B cell (primary cell): ENCODE measurements around the gene BET1L. TPM values are rescaled to one million over a fixed set of nuclear protein-coding genes. Genes with fewer than 3 reads are reported as not detected.
A peak's percentile ranks its signal among the peaks of the same experiment; 100 is the strongest.

Experiments used
- ATAC-seq: fragments of 200-7000 bp; cut with Tn5 transposase; one replicate; pipeline ENCODE4 v1.10.0; 2021; ENCODE audit warnings: low read depth, mild to moderate bottlenecking, moderate number of reproducible peaks, moderate library complexity
- CTCF ChIA-PET: fragments of 350-600 bp; sonication (Branson Sonifier 250); formaldehyde crosslinking; loops from one replicate; lab custom pipeline; 2021; ENCODE audit warnings: antibody characterized with exemption, inconsistent platforms; lab: Charles Lee
- POLR2A ChIA-PET: fragments of 350-600 bp; sonication (Branson Sonifier 250); formaldehyde crosslinking; loops from one replicate; lab custom pipeline; 2021; ENCODE audit warnings: antibody characterized with exemption; lab: Charles Lee
- DNase-seq: peaks from one replicate; pipeline ENCODE4 v3.0.0; 2013
- H2AFZ ChIP-seq: 2 replicates; pipeline ENCODE4 v1.6.1; 2012; ENCODE audit warnings: mild to moderate bottlenecking, low read depth, low read length; ENCODE audit not compliant: insufficient read depth, poor library complexity, severe bottlenecking
- H3K27ac ChIP-seq, 2 donors: 1 replicate in 1 of 2; 2 replicates in 1 of 2; pipeline ENCODE4 v1.5.1; 2012 to 2013; ENCODE audit warnings: low read length in 2 of 2, mild to moderate bottlenecking in 2 of 2, moderate library complexity in 1 of 2
- H3K27me3 ChIP-seq, 4 experiments: fragments of 200-600 bp in 1 of 4; sonication (generic) in 1 of 4; replicated peaks in 1 of 4; 1 replicate in 2 of 4; 2 replicates in 2 of 4; pipeline versions ENCODE4 v1.6.1 to v1.7.0; 2013 to 2016; ENCODE audit warnings: low read length in 3 of 4, mild to moderate bottlenecking in 2 of 4, mixed read lengths in 1 of 4, moderate library complexity in 1 of 4; ENCODE audit not compliant: insufficient read depth in 4 of 4, control insufficient read depth in 3 of 4; ENCODE audit errors: control extremely low read depth in 1 of 4
- H3K36me3 ChIP-seq, 2 experiments: replicated peaks in 1 of 2; 1 replicate in 1 of 2; 2 replicates in 1 of 2; pipeline versions ENCODE4 v1.6.1 to v1.7.1; 2013; ENCODE audit warnings: low read length in 1 of 2; ENCODE audit not compliant: insufficient read depth in 2 of 2, control insufficient read depth in 1 of 2; ENCODE audit errors: control extremely low read depth in 1 of 2, extremely low read depth in 1 of 2
- H3K4me1 ChIP-seq, 2 donors: fragments of 200-600 bp in 1 of 2; sonication (generic) in 1 of 2; 1 replicate in 1 of 2; 2 replicates in 1 of 2; pipeline versions ENCODE4 v1.5.1 to v1.6.1; 2013 to 2017; ENCODE audit warnings: low read length in 2 of 2; ENCODE audit not compliant: control insufficient read depth in 2 of 2, insufficient read depth in 2 of 2
- H3K4me2 ChIP-seq: replicated peaks from 2 replicates; pipeline ENCODE3; 2012; ENCODE audit warnings: mild to moderate bottlenecking, low read depth, low read length; ENCODE audit not compliant: poor library complexity, severe bottlenecking
- H3K4me3 ChIP-seq, 5 experiments: fragments of 200-600 bp in 1 of 5; sonication (generic) in 1 of 5; 1 replicate in 3 of 5; 2 replicates in 2 of 5; pipeline versions ENCODE4 v1.5.1 to v1.7.0; 2011 to 2016; ENCODE audit warnings: low read length in 4 of 5, mild to moderate bottlenecking in 4 of 5, low read depth in 2 of 5, control low read depth in 1 of 5, moderate library complexity in 1 of 5; ENCODE audit not compliant: insufficient read depth in 1 of 5; ENCODE audit errors: control extremely low read depth in 1 of 5, extremely low read depth in 1 of 5
- H3K79me2 ChIP-seq: fragments of 200-600 bp; sonication (generic); one replicate; pipeline ENCODE4 v1.6.0; 2016; ENCODE audit warnings: low read length; ENCODE audit not compliant: control insufficient read depth, insufficient read depth
- H3K9ac ChIP-seq: fragments of 200-600 bp; sonication (generic); 2 replicates; pipeline ENCODE4 v1.6.1; 2017; ENCODE audit warnings: mild to moderate bottlenecking, low read length, moderate library complexity
- H3K9me3 ChIP-seq, 3 donors: one replicate each; pipeline versions ENCODE4 v1.6.1 to v1.7.1; 2013; ENCODE audit warnings: low read length in 2 of 3; ENCODE audit not compliant: control insufficient read depth in 2 of 3, insufficient read depth in 1 of 3; ENCODE audit errors: control extremely low read depth in 1 of 3
- H4K20me1 ChIP-seq: 2 replicates; pipeline ENCODE4 v1.6.0; 2012; ENCODE audit warnings: mild to moderate bottlenecking, low read length; ENCODE audit not compliant: insufficient read depth, control insufficient read depth, poor library complexity, severe bottlenecking
- H3K27ac Mint-ChIP-seq: one replicate; pipeline ENCODE4 v1.8.0; 2021; ENCODE audit warnings: mixed read lengths
- H3K27me3 Mint-ChIP-seq: one replicate; pipeline ENCODE4 v1.8.0; 2021; ENCODE audit warnings: mixed read lengths
- H3K4me1 Mint-ChIP-seq: one replicate; pipeline ENCODE4 v1.8.0; 2021; ENCODE audit warnings: mixed read lengths
- H3K4me3 Mint-ChIP-seq: one replicate; pipeline ENCODE4 v1.8.0; 2021; ENCODE audit warnings: mixed read lengths
- H3K9me3 Mint-ChIP-seq: one replicate; pipeline ENCODE4 v1.8.0; 2022; ENCODE audit warnings: mixed read lengths; ENCODE audit not compliant: insufficient read depth
- EZH2 ChIP-seq: IDR thresholded peaks from 2 replicates; pipeline ENCODE4 v1.6.1; 2012; ENCODE audit warnings: borderline replicate concordance, low read depth, mild to moderate bottlenecking, moderate library complexity, low read length; ENCODE audit not compliant: insufficient read depth, poor library complexity, severe bottlenecking
- WGBS: methylation state at CpG from one replicate; pipeline ENCODE4 v1.1.5; 2013; ENCODE audit warnings: missing lambda C conversion rate; ENCODE audit not compliant: insufficient coverage; 5-methylcytosine and 5-hydroxymethylcytosine counted together
- intact Hi-C: fragments of 100-400 bp; cut with micrococcal nuclease; formaldehyde crosslinking; loops from one replicate; pipeline ENCODE4 v1.10.0; 2022
- polyA plus RNA-seq: library from polyadenylated mRNA; depleted of rRNA; stranded (reverse); fragments of >200 nt; gene quantifications from 2 replicates; pipeline ENCODE4 v1.2.3, GENCODE V29; 2012
- total RNA-seq, 2 donors: library from RNA; stranded (reverse); fragments of 120-200 nt in 1 of 2; gene quantifications; 1 replicate in 1 of 2; 2 replicates in 1 of 2; pipeline versions ENCODE4 v1.2.3 to v1.2.4, GENCODE V29; 2013 to 2022
- TF ChIP-seq, protein P1 (sequence below): fragments of 200-600 bp; IDR thresholded peaks from one replicate; pipeline ENCODE4 v1.8.0; 2022; ENCODE audit warnings: antibody characterized with exemption, mild to moderate bottlenecking

The BET1L gene
- total and polyA plus RNA-seq, 2 donors (not counting 1 experiment from before 2014, with no cell fraction given) = 49.3 to 69.1 TPM

DNA sequence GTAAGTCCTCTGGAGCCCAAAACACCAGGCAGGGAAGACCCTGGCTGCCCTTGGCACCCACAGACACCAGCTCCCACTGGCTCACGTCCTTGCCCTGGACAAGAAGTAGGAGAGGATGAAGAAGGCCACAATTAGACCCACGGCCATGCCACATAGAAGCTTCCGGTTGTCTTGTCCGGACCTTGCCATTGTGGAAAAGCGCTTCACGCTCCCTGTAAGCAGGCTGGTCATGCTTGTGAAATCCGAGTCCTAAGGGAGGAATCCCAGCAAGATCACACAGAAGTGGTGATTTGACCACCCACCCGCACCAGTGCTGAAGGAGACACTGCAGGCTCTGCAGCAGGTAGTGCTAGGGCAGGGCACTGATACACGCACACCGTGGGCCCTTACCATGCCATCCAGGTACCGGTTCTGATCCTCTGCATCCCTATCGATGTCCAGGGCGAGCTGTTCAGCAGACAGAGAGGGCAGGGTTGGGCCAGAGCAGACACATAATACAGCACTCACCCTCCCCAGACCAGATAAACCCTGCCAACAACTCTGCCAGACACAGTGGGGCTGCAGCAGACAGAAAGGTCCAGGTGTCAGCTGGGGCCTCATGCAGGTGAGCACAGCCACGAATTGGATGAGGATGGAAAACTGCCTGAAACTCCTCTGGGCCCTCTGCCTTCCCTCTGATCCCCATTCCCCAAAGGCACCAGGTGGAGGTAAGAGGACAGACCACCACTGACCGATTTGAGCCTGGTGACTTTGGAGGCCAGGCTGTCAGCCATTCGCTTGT, 1.8 kb downstream of the BET1L start:
- Histone ChIP-seq H3K27me3 (no peaks in the 10 kb centered on the region), H3K4me2 (peak overlapping the region; percentile 98), H3K9ac (no peak overlapping the region), H3K79me2 (peaks cover 64% of the 10 kb centered on the region), H3K27ac (no peak overlapping the region), H3K36me3 (peaks cover 0 to 41% of the 10 kb centered on the region in 2 experiments), H3K9me3 (no peaks in the 10 kb centered on the region), H2AFZ (no peak overlapping the region), H3K4me1 (peaks cover 26 to 44% of the 10 kb centered on the region in 2 donors), H3K4me3 (no peak overlapping the region), H4K20me1 (peaks cover 70% of the 10 kb centered on the region)
- no peak for ATAC-seq
- Mint-ChIP-seq H3K4me1 (peaks cover 55% of the 10 kb centered on the region), H3K4me3 (peak overlapping the region; percentile 98), H3K9me3 (no peaks in the 10 kb centered on the region), H3K27me3 (no peaks in the 10 kb centered on the region), H3K27ac (peak overlapping the region; percentile 100)
- no peak for DNase-seq
- POLR2A ChIA-PET = interaction anchor here (0.5 to 0.9 kb wide), 2 partner anchors 127 to 209 kb away, joined by 3 read pairs; partner anchors contain the start of gene SIGIRR
- CTCF ChIA-PET = interaction anchor here (2.1 to 4.0 kb wide), 2 partner anchors 46 to 245 kb away, joined by 6 to 33 read pairs; partner anchors contain the start of gene PTDSS2
- no peak for TF ChIP-seq EZH2
- TF ChIP-seq, protein P1, sequence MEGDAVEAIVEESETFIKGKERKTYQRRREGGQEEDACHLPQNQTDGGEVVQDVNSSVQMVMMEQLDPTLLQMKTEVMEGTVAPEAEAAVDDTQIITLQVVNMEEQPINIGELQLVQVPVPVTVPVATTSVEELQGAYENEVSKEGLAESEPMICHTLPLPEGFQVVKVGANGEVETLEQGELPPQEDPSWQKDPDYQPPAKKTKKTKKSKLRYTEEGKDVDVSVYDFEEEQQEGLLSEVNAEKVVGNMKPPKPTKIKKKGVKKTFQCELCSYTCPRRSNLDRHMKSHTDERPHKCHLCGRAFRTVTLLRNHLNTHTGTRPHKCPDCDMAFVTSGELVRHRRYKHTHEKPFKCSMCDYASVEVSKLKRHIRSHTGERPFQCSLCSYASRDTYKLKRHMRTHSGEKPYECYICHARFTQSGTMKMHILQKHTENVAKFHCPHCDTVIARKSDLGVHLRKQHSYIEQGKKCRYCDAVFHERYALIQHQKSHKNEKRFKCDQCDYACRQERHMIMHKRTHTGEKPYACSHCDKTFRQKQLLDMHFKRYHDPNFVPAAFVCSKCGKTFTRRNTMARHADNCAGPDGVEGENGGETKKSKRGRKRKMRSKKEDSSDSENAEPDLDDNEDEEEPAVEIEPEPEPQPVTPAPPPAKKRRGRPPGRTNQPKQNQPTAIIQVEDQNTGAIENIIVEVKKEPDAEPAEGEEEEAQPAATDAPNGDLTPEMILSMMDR = no peak
- intact Hi-C loops = loop anchor here (5.0 kb wide), 2 partner anchors 332 to 592 kb away; partner anchors contain the start of genes HRAS, LRRC56 and SLC25A22
- WGBS = 97% methylated on average over 13 of the region's 16 CpGs
